SU-DHL-6 (cell line): Measurements from ENCODE around the gene ZNF710.
A peak's percentile ranks its signal among the peaks of the same experiment; 100 is the strongest.

Experiments used
- H2AFZ ChIP-seq: fragments of 200-600 bp; sonication (generic); 2 replicates; pipeline ENCODE4 v1.6.1; 2014; ENCODE audit warnings: low read depth, mild to moderate bottlenecking, moderate library complexity, mixed read lengths, antibody characterized with exemption, low read length; ENCODE audit not compliant: severe bottlenecking
- H3F3A ChIP-seq: fragments of 200-600 bp; shearing (Covaris generic); 2 replicates; pipeline ENCODE4 v1.6.0; 2016; ENCODE audit warnings: antibody characterized with exemption, mild to moderate bottlenecking; ENCODE audit not compliant: insufficient read depth
- H3K27ac ChIP-seq: fragments of 200-600 bp; sonication (generic); 2 replicates; pipeline ENCODE4 v1.5.1; 2016; ENCODE audit warnings: low read depth, mild to moderate bottlenecking, low read length, moderate library complexity, mixed read lengths
- H3K27me3 ChIP-seq: fragments of 200-600 bp; sonication (generic), shearing (Covaris generic); 2 replicates; pipeline ENCODE4 v1.6.0; 2014; ENCODE audit warnings: mild to moderate bottlenecking, low read length
- H3K36me3 ChIP-seq: fragments of 200-600 bp; sonication (generic); 2 replicates; pipeline ENCODE4 v1.6.1; 2014; ENCODE audit warnings: mild to moderate bottlenecking, low read length, mixed read lengths
- H3K4me2 ChIP-seq: fragments of 300-600, 200-600 bp; shearing (Covaris generic), sonication (generic); 2 replicates; pipeline ENCODE4 v1.6.0; 2014; ENCODE audit warnings: low read length, low read depth, mild to moderate bottlenecking; ENCODE audit not compliant: poor library complexity, severe bottlenecking
- H3K4me3 ChIP-seq: fragments of 200-600 bp; sonication (generic); 2 replicates; pipeline ENCODE4 v1.5.1; 2014; ENCODE audit warnings: antibody characterized with exemption, low read length, mild to moderate bottlenecking, mixed read lengths; ENCODE audit not compliant: insufficient read depth, poor library complexity, severe bottlenecking
- H3K79me2 ChIP-seq: fragments of 200-600 bp; sonication (generic); 2 replicates; pipeline ENCODE4 v1.6.1; 2014; ENCODE audit warnings: mild to moderate bottlenecking, low read length, moderate library complexity; ENCODE audit not compliant: insufficient read depth
- H3K9ac ChIP-seq: fragments of 200-600 bp; sonication (generic); 2 replicates; pipeline ENCODE4 v1.7.0; 2014; ENCODE audit warnings: mild to moderate bottlenecking, low read length
- H3K9me2 ChIP-seq: fragments of 200-600 bp; sonication (generic); replicated peaks from 2 replicates; pipeline ENCODE4 v1.6.1; 2014; ENCODE audit warnings: low read length; ENCODE audit not compliant: insufficient read depth
- H3K9me3 ChIP-seq: fragments of 200-600 bp; sonication (generic); 2 replicates; pipeline ENCODE4 v1.6.1; 2014; ENCODE audit warnings: low read length, mixed read lengths; ENCODE audit not compliant: insufficient read depth
- H4K20me1 ChIP-seq: fragments of 200-600 bp; sonication (generic); 2 replicates; pipeline ENCODE4 v1.6.1; 2014; ENCODE audit warnings: low read depth, mild to moderate bottlenecking, antibody characterized with exemption, low read length, moderate library complexity, mixed read lengths
- CTCF ChIP-seq: fragments of 200-600 bp; sonication (generic); IDR thresholded peaks from one replicate; pipeline ENCODE4 v1.5.1; 2017; ENCODE audit warnings: antibody characterized with exemption, mild to moderate bottlenecking, low read length, moderate library complexity; ENCODE audit not compliant: insufficient read depth, poor library complexity, severe bottlenecking
- EZH2phosphoT487 ChIP-seq: fragments of 200-600 bp; sonication (generic), shearing (Covaris generic); conservative IDR thresholded peaks from 2 replicates; pipeline ENCODE4 v1.6.1; 2018; ENCODE audit warnings: mild to moderate bottlenecking, antibody characterized with exemption, low read length, moderate library complexity, mixed read lengths

ZNF710 gene

GRCh38 chr15:90044191-90044590 lies 43.1 kb downstream of the ZNF710 start:
- Histone ChIP-seq H4K20me1 (no peaks in the 10 kb centered on the region), H3K27ac (no peak overlapping the region), H3F3A (no peaks in the 10 kb centered on the region), H3K27me3 (no peaks in the 10 kb centered on the region), H3K36me3 (no peaks in the 10 kb centered on the region), H3K4me2 (no peak overlapping the region), H3K79me2 (no peaks in the 10 kb centered on the region), H3K9me3 (no peaks in the 10 kb centered on the region), H2AFZ (no peak overlapping the region), H3K9ac (no peak overlapping the region), H3K9me2 (no peaks in the 10 kb centered on the region), H3K4me3 (no peak overlapping the region)
- TF ChIP-seq EZH2phosphoT487 (no peak), CTCF (no peak)

GRCh38 chr15:90044916-90045371 lies 43.8 kb downstream of the ZNF710 start:
- Histone ChIP-seq H4K20me1 (no peaks in the 10 kb centered on the region), H3K79me2 (no peaks in the 10 kb centered on the region)

DNA sequence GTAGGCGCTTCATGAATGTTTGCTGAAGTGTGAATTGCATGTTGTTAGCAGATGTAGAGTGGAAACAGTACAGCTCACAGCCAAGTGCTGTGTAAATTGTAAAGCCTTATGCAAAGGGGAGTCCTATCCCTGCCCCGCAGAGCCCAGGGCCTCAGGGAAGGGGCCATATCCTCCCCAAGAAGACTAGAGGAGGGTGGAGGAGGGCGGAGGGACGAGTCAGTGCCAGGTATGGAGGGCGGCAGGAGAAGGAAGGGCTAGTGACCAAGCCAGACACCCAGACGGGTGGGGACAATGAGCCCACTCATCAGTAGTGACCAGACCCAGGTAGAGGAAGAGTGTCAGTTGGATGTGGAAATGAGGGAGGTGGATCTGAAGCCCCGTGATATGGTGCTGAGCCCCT lies 45.2 kb downstream of the ZNF710 start:
- Histone ChIP-seq H3K9me2 (no peaks in the 10 kb centered on the region), H3K4me2 (peak overlapping the region; percentile 39), H3K4me3 (no peak overlapping the region), H3K9me3 (no peaks in the 10 kb centered on the region), H4K20me1 (no peaks in the 10 kb centered on the region), H3F3A (no peaks in the 10 kb centered on the region), H3K27ac (peak overlapping the region; percentile 44; the same call in 1 of the 2 replicates), H3K27me3 (no peaks in the 10 kb centered on the region), H3K79me2 (no peaks in the 10 kb centered on the region), H3K36me3 (no peaks in the 10 kb centered on the region), H2AFZ (no peak overlapping the region), H3K9ac (no peak overlapping the region)
- TF ChIP-seq CTCF (no peak), EZH2phosphoT487 (no peak)

More at GRCh38 chr15:90044916-90045371, 43.8 kb downstream of the ZNF710 start:
- Histone ChIP-seq H3K9ac (no peak overlapping the region), H3F3A (no peaks in the 10 kb centered on the region), H3K4me2 (no peak overlapping the region), H3K9me2 (no peaks in the 10 kb centered on the region), H3K9me3 (no peaks in the 10 kb centered on the region), H3K36me3 (no peaks in the 10 kb centered on the region), H3K27me3 (no peaks in the 10 kb centered on the region), H3K4me3 (no peak overlapping the region), H3K27ac (no peak overlapping the region), H2AFZ (no peak overlapping the region)
- TF ChIP-seq CTCF (no peak), EZH2phosphoT487 (no peak)

- Histone ChIP-seq H3K27ac (peak overlapping the region; percentile 44), H4K20me1 (no peaks in the 10 kb centered on the region), H3K4me3 (no peak overlapping the region), H3K9me2 (no peaks in the 10 kb centered on the region), H3K4me2 (peak overlapping the region; percentile 39), H2AFZ (peak overlapping the region; percentile 0), H3K9ac (0 out of 2 replicates have a peak overlapping the region, but pooled peaks have one; percentile 21), H3K9me3 (no peaks in the 10 kb centered on the region), H3F3A (no peaks in the 10 kb centered on the region), H3K36me3 (no peaks in the 10 kb centered on the region), H3K27me3 (no peaks in the 10 kb centered on the region), H3K79me2 (no peaks in the 10 kb centered on the region)
- TF ChIP-seq EZH2phosphoT487: no peak
- TF ChIP-seq CTCF: no peak
Observed at GRCh38 chr15:90046911-90047392, 45.8 kb downstream of the ZNF710 start.
